Measurements from ENCODE around the gene GON7.
A peak's percentile ranks its signal among the peaks of the same experiment; 100 is the strongest.
"Not testable (repeated sequence)": the region's sequence is repeated elsewhere in the genome, so short reads cannot be mapped to it uniquely, and the experiment has no call there.

Gene GON7

GRCh38 chr14:93163564-93163963 lies 43.3 kb downstream of the GON7 start:
- TF ChIP-seq CTCF (IDR thresholded peaks at IDR 0.05; ENCODE audit: low read depth, low read length): no peak
- in situ Hi-C loops (cut with HindIII; ENCODE audit: low sequenced_read_pairs): no loop called here
- no peak for DNase-seq (ENCODE audit: low read depth, low spot score)
- H3K4me3 ChIP-seq (ENCODE audit: low read depth, low read length): no peak overlapping the region

- TF ChIP-seq CTCF (IDR thresholded peaks at IDR 0.05; ENCODE audit: low read depth, low read length): no peak
- in situ Hi-C loops (cut with HindIII; ENCODE audit: low sequenced_read_pairs): no loop called here
- no peak overlapping the region for H3K4me3 ChIP-seq (ENCODE audit: low read depth, low read length)
- no peak for DNase-seq (ENCODE audit: low read depth, low spot score)
Measured at GRCh38 chr14:93161411-93161940, 45.4 kb downstream of the GON7 start.

- no peak for DNase-seq (ENCODE audit: low read depth, low spot score)
Measured at GRCh38 chr14:93160353-93160801, 46.5 kb downstream of the GON7 start.

GRCh38 chr14:93159625-93160352 lies 47.1 kb downstream of the GON7 start:
- DNase-seq (ENCODE audit: low read depth, low spot score); in situ Hi-C loops (cut with HindIII; ENCODE audit: low sequenced_read_pairs); H3K4me3 ChIP-seq (ENCODE audit: low read depth, low read length): not testable (repeated sequence)

More at GRCh38 chr14:93160353-93160801, 46.5 kb downstream of the GON7 start:
- H3K4me3 ChIP-seq (ENCODE audit: low read depth, low read length): no peak overlapping the region
- in situ Hi-C loops (cut with HindIII; ENCODE audit: low sequenced_read_pairs): no loop called here
- TF ChIP-seq CTCF (IDR thresholded peaks at IDR 0.05; ENCODE audit: low read depth, low read length): peak; percentile 49

GRCh38 chr14:93158349-93158748 lies 48.5 kb downstream of the GON7 start:
- in situ Hi-C loops (cut with HindIII; ENCODE audit: low sequenced_read_pairs); DNase-seq (ENCODE audit: low read depth, low spot score); H3K4me3 ChIP-seq (ENCODE audit: low read depth, low read length): not testable (repeated sequence)

GRCh38 chr14:93156693-93157369 lies 50.0 kb downstream of the GON7 start:
- no peak for TF ChIP-seq CTCF (IDR thresholded peaks at IDR 0.05; ENCODE audit: low read depth, low read length)
- DNase-seq (ENCODE audit: low read depth, low spot score): no peak
- H3K4me3 ChIP-seq (ENCODE audit: low read depth, low read length): no peak overlapping the region
- in situ Hi-C loops (cut with HindIII; ENCODE audit: low sequenced_read_pairs): no loop called here

- in situ Hi-C loops (cut with HindIII; ENCODE audit: low sequenced_read_pairs): no loop called here
- no peak for TF ChIP-seq CTCF (IDR thresholded peaks at IDR 0.05; ENCODE audit: low read depth, low read length)
- no peak for DNase-seq (ENCODE audit: low read depth, low spot score)
- H3K4me3 ChIP-seq (ENCODE audit: low read depth, low read length): no peak overlapping the region
Measured at GRCh38 chr14:93155667-93156066, 51.2 kb downstream of the GON7 start.
